Activated naive CD4-positive, alpha-beta T cell treated with anti-CD3 and anti-CD28 coated beads for 36 hours (primary cell): ENCODE measurements around the gene PIGL. TPM values are rescaled to one million over a fixed set of nuclear protein-coding genes. Genes with fewer than 3 reads are reported as not detected.

ENCODE experiments used
- CTCF ChIA-PET: fragments of 350-600 bp; sonication (Branson Sonifier 250); formaldehyde crosslinking; loops from one replicate; lab custom pipeline; 2021; ENCODE audit warnings: antibody characterized with exemption; lab: Charles Lee
- DNase-seq: peaks from one replicate; pipeline ENCODE4 v3.0.0-alpha.2; 2020
- H3K27ac Mint-ChIP-seq: one replicate; pipeline ENCODE4 v1.8.0; 2021; ENCODE audit warnings: mild to moderate bottlenecking, mixed read lengths
- H3K27me3 Mint-ChIP-seq: one replicate; pipeline ENCODE4 v1.8.0; 2021; ENCODE audit warnings: low read depth, mixed read lengths
- H3K36me3 Mint-ChIP-seq: one replicate; pipeline ENCODE4 v1.8.0; 2021; ENCODE audit warnings: low read depth, mixed read lengths
- H3K4me1 Mint-ChIP-seq: one replicate; pipeline ENCODE4 v1.8.0; 2021; ENCODE audit warnings: low read depth, mixed read lengths
- H3K4me3 Mint-ChIP-seq: one replicate; pipeline ENCODE4 v1.8.0; 2021; ENCODE audit warnings: mild to moderate bottlenecking, moderate library complexity, mixed read lengths
- H3K9me3 Mint-ChIP-seq: one replicate; pipeline ENCODE4 v1.8.0; 2021; ENCODE audit warnings: mixed read lengths
- intact Hi-C: fragments of 100-400 bp; cut with micrococcal nuclease; formaldehyde crosslinking; loops from one replicate; pipeline ENCODE4 v1.15.1; 2023
- total RNA-seq, 2 experiments: library from RNA; stranded (reverse); gene quantifications; one replicate each; pipeline ENCODE4 v1.2.3, GENCODE V29; 2021

Gene PIGL
- total RNA-seq, 2 experiments from 2014 or later = 40.4 to 42.4 TPM

DNA sequence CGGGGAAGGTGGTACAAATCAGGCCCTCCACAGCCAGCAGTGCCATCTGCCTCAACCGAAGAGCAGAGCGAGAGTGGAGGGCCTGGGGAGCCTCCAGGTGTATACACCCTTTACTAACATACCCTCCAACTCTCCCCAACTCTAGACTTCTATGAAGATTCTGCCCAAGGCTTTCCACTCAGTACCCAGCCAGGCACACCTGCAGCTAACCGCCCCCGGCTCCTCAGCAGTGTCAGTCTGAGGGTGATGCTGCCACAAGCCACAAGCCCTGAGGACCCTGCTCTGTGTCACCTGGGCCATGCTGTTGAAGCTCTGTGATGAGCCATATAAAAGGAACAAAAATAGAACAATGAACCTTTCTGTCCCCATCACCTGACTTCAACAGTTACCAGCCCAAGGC lies 132.4 kb downstream of the PIGL start:
- no peak overlapping the region for H3K4me3 Mint-ChIP-seq
- peaks cover 22% of the 10 kb centered on the region for H3K4me1 Mint-ChIP-seq
- intact Hi-C loops = no loop called here
- CTCF ChIA-PET = interaction anchor here (0.6 to 1.5 kb wide), 5 partner anchors 14 to 966 kb away, joined by 3 to 5 read pairs (median 4); no protein-coding TSS in a partner anchor
- no peaks in the 10 kb centered on the region for H3K9me3 Mint-ChIP-seq
- peaks cover 11% of the 10 kb centered on the region for H3K36me3 Mint-ChIP-seq
- DNase-seq = no peak
- no peak overlapping the region for H3K27ac Mint-ChIP-seq
- H3K27me3 Mint-ChIP-seq = no peaks in the 10 kb centered on the region

DNA sequence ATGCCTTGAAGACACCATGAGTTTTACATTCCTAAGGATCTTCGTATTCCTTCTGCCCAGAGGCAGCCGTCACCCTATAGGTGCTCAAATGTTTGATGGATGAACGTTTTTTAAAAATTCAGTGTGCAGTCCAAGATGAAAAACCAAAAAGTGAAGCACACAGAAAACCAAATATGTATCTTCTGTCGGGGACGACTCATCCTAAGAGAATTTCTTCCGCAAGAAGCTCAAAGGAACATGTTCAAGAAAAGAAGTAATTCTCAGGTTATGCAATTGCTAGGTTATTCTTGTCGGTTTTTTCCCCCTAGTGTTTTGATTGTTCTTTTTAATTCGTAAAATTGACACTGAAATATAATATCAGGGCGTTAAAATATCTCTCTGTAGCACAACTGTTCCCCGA lies 134.8 kb downstream of the PIGL start:
- Mint-ChIP-seq H3K27ac (no peak overlapping the region), H3K4me1 (peaks cover 22% of the 10 kb centered on the region), H3K9me3 (no peaks in the 10 kb centered on the region), H3K4me3 (peak overlapping the region; percentile 96), H3K36me3 (peaks cover 10% of the 10 kb centered on the region), H3K27me3 (no peaks in the 10 kb centered on the region)
- CTCF ChIA-PET = interaction anchor here (1.0 to 1.4 kb wide), 2 partner anchors 64 to 65 kb away, joined by 3 to 4 read pairs; no protein-coding TSS in a partner anchor
- DNase-seq = no peak
- intact Hi-C loops = loop anchor here (2.0 to 5.0 kb wide), 4 partner anchors 29 to 350 kb away; partner anchors contain the start of genes NCOR1 and UBB

DNA sequence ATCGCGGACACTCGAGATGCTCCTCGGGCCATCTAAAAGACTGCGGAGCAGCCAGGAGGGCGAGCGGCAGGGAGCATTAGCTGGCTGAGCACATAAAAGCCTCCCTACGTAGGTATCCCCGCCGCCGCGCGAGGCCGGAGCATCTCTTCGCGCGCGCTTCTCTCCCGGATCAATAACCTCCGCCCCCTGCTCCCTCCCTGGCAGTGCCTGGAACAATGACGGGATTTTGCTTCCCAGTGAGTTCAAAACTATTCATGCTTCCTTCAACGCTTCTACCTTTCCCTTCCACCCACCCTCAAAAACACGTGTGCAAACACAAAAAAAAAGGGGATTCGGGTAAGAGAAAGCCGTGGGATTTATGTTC lies 135.3 kb downstream of the PIGL start:
- Mint-ChIP-seq H3K27ac (peak overlapping the region; percentile 32), H3K4me3 (peak overlapping the region; percentile 96), H3K4me1 (peaks cover 22% of the 10 kb centered on the region), H3K27me3 (no peaks in the 10 kb centered on the region), H3K9me3 (no peaks in the 10 kb centered on the region), H3K36me3 (peaks cover 10% of the 10 kb centered on the region)
- DNase-seq = peak; percentile 58
- CTCF ChIA-PET = interaction anchor here (0.9 to 1.9 kb wide), 4 partner anchors 11 to 65 kb away, joined by 3 to 15 read pairs (median 4); no protein-coding TSS in a partner anchor
- intact Hi-C loops = loop anchor here (2.0 to 5.0 kb wide), 4 partner anchors 29 to 350 kb away; partner anchors contain the start of genes NCOR1 and UBB

DNA sequence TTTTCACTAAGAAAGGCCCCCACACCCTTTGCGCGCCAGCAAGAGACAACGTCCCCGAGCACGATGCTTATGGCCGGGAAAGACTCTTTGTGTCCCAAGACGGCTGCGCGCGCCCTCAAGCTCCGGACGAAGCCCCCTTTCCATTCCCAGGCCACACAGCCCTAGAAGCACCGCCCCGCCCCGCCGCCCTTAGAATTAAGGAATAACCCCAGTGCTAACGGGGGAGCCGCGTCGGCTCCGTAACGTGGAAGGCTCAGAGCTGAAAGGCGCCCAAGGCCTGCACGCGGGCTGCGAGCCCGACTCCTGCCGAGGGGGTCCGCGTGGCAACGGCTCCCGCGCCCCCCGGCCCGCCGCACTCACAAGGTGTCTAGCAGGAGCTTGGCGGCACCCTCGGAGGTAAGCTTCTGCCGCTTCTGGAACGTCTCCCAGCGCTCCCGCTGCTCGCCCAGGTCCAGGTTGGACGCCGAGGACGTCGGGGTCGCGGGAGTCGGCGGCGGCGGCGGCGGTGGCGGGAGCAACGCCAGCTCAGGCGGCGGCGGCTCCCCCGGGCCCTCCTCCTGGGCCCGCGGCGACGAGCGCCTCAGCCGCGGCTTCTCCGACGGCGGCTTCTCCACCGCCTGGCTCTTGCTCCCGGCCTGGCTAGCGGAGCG lies 135.8 kb downstream of the PIGL start:
- intact Hi-C loops = loop anchor here (2.0 to 5.0 kb wide), 4 partner anchors 28 to 350 kb away; partner anchors contain the start of genes NCOR1 and UBB
- H3K9me3 Mint-ChIP-seq = no peaks in the 10 kb centered on the region
- peak overlapping the region; percentile 77 for H3K27ac Mint-ChIP-seq
- DNase-seq = peak; percentile 34
- peaks cover 22% of the 10 kb centered on the region for H3K4me1 Mint-ChIP-seq
- peak overlapping the region; percentile 96 for H3K4me3 Mint-ChIP-seq
- no peaks in the 10 kb centered on the region for H3K27me3 Mint-ChIP-seq
- peaks cover 8% of the 10 kb centered on the region for H3K36me3 Mint-ChIP-seq
- CTCF ChIA-PET = interaction anchor here (0.5 to 1.9 kb wide), 9 partner anchors 11 to 135 kb away, joined by 3 to 15 read pairs (median 4); no protein-coding TSS in a partner anchor

DNA sequence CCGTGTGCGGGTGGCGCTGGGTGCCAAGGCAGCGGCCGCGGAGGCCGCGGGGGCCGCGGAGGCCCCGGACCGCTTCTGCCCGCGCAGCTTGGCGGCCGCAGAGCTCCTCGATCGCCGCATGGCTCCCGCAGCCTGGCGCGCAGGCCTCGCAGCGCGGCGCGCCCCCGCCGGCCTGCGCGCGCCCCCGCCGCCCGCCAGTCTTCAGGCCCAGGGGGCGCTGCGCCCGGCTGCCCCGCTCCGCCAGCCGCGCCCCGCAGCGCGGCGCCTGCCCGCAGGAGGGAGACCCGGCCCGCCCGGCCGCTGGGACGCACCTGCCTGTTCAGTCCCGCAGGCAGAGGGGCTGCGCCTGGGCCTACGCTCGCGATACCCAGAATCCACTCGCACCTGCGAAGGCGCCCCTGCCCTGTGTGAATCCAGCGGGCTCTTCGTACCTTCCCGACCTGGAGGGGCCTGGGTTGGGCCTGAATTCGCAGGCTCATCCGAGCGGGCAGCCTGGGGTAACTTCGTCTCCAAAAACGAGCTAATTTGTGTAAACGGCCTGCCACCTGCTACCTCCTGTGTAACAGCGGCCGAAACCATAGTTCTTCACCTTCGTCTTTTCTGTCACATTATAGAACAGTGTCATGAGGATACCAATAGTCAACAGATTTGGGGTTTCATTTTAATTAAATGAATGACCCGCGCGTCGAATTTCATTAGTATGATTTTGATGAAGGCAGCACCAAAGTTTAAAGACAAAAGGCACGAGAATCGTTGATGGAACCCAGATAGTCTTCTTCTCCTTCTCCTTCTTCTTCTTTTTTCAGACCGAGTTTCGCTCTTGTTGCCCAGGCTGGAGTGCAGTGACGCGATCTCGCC lies 136.5 kb downstream of the PIGL start, which contains the start of gene CENPV:
Gene CENPV, minus strand, starts transcription at position 153 of the 858 bp plus-strand sequence. Its CDS starts 33 bp downstream, at position 120.
- intact Hi-C loops = loop anchor here (2.0 to 5.0 kb wide), 4 partner anchors 27 to 351 kb away; partner anchors contain the start of genes NCOR1 and UBB
- Mint-ChIP-seq H3K4me3 (peak within 1 kb of the TSS; percentile 96), H3K27ac (peak within 1 kb of the TSS; percentile 77), H3K9me3 (no peaks in the 10 kb centered on the region), H3K4me1 (peaks cover 22% of the 10 kb centered on the region), H3K27me3 (no peaks in the 10 kb centered on the region), H3K36me3 (peaks cover 8% of the 10 kb centered on the region)
- CTCF ChIA-PET = interaction anchor here (0.5 to 1.9 kb wide), 7 partner anchors 10 to 136 kb away, joined by 3 to 15 read pairs (median 4); no protein-coding TSS in a partner anchor
- peak; percentile 62 for DNase-seq

DNA sequence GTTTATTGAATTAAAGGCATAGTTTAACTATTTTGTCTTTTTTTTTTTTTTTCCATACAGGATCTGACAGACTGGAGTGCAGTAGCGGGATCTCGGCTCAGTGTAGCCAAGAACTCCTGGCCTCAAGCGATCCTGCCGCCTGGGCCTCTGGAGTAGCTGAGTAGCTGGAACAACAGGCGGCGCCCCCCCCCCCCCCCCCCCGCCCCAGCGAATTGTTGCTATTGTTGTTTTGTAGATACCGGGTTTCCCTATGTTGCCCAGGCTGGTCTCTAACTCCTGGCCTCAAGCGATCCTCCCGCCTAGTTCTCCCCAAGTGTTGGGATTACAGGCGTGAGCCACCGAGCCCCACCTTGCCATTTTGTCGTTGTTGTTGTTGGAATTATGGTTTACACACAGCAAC lies 137.6 kb downstream of the PIGL start:
- intact Hi-C loops = loop anchor here (5.0 kb wide), 1 partner anchor 352 kb away; no protein-coding TSS in a partner anchor
- H3K27ac Mint-ChIP-seq = peak overlapping the region; percentile 16
- CTCF ChIA-PET = interaction anchor here (1.5 kb wide), 1 partner anchor 9 kb away, joined by 8 read pairs; no protein-coding TSS in a partner anchor
- peaks cover 20% of the 10 kb centered on the region for H3K4me1 Mint-ChIP-seq
- no peaks in the 10 kb centered on the region for H3K9me3 Mint-ChIP-seq
- DNase-seq = no peak
- H3K27me3 Mint-ChIP-seq = no peaks in the 10 kb centered on the region
- H3K4me3 Mint-ChIP-seq = no peak overlapping the region
- peaks cover 2% of the 10 kb centered on the region for H3K36me3 Mint-ChIP-seq

DNA sequence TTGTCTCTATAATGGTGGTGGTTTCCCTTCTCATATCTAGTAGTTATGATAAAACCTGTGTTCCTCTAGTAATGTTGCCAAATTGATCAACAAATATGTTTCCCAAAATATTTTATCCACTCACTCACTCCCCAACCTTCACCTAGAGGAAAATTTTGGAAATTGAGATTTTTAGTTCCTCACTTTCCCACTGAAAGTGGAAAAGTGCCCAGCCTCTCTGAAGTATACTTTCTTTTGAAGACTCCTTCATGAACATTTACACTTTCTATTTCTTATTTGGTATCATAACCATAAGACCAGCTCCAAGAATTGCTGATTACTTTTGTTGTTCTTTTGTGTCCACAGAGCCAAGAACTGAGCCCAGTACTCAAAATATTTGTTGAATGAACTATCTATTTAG lies 141.4 kb downstream of the PIGL start:
- intact Hi-C loops = no loop called here
- Mint-ChIP-seq H3K27ac (no peak overlapping the region), H3K36me3 (no peaks in the 10 kb centered on the region), H3K4me1 (peaks cover 3% of the 10 kb centered on the region), H3K4me3 (no peak overlapping the region), H3K9me3 (no peaks in the 10 kb centered on the region), H3K27me3 (no peaks in the 10 kb centered on the region)
- CTCF ChIA-PET = interaction anchor here (0.7 kb wide), 1 partner anchor 31 kb away, joined by 3 read pairs; no protein-coding TSS in a partner anchor
- DNase-seq = no peak

DNA sequence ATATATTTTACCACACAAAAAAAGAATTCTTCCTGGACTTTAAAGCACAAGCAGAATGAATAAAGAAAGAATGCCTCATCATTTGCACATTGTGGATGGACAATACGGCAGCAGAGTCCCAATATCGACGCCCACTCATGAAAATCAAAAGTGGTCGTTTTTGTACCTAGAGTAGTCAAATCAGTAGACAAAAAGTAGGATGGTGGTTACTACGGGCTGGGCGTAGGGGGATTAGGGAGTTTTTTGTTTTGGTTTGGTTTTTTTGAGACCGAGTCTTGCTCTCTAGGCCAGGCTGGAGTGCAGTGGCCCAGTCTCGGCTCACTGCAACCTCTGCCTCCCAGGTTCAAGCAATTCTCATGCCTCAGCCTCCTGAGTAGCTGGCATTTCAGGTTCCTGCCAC lies 144.9 kb downstream of the PIGL start:
- Mint-ChIP-seq H3K4me3 (no peak overlapping the region), H3K9me3 (no peaks in the 10 kb centered on the region), H3K27me3 (no peaks in the 10 kb centered on the region), H3K27ac (no peak overlapping the region), H3K4me1 (no peaks in the 10 kb centered on the region), H3K36me3 (no peaks in the 10 kb centered on the region)
- CTCF ChIA-PET = interaction anchor here (0.6 to 5.0 kb wide), 5 partner anchors 9 to 160 kb away, joined by 3 to 71 read pairs (median 15); partner anchors contain the start of genes CENPV and TRPV2
- intact Hi-C loops = loop anchor here (5.0 kb wide), 2 partner anchors 75 to 175 kb away; no protein-coding TSS in a partner anchor
- no peak for DNase-seq

DNA sequence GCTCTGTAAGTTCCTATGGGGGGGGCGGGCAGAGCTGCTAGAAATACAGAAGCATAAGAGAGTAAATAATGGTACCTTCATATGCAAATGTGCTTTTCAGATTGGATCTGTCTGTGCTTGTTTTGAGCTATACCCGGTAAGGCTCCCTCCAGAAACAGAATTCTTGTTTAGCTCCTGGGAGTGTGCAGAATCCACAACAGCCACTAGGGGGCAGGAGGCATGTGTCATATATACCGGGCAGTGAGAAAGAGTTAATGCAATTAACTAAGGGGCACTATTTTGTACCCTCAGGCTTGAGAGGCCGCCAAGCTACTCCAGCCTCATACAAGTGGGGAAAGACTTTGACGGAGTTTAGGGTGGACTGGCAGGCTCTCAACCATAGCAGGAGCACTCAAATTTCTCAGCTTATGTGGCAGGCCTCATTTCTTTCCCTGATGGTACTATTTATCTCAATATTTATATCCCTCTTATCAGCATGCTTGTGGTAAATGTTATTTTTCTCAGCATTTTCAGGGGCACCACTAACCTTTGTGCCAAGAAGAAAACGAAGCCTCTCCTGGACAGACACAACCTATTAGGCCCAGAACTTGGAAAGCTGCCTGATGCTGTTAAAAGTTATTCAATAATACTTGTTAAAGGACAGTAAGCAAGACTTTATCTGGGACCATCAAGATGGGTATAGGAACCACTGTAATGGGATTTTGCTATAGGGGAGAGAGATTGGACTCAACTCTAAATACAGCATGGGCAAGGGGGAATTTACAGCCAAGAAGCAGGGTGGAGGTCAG lies 146.9 kb downstream of the PIGL start:
- CTCF ChIA-PET = interaction anchor here (0.5 to 5.0 kb wide), 51 partner anchors 9 to 226 kb away, joined by 3 to 71 read pairs (median 4); partner anchors contain the start of genes CENPV, TRPV2 and UBB
- Mint-ChIP-seq H3K27ac (no peak overlapping the region), H3K36me3 (no peaks in the 10 kb centered on the region), H3K4me3 (no peak overlapping the region), H3K4me1 (no peaks in the 10 kb centered on the region), H3K9me3 (no peaks in the 10 kb centered on the region), H3K27me3 (no peaks in the 10 kb centered on the region)
- intact Hi-C loops = loop anchor here (1.0 to 5.0 kb wide), 5 partner anchors 51 to 225 kb away; partner anchors contain the start of gene TRPV2
- DNase-seq = peak; percentile 91

DNA sequence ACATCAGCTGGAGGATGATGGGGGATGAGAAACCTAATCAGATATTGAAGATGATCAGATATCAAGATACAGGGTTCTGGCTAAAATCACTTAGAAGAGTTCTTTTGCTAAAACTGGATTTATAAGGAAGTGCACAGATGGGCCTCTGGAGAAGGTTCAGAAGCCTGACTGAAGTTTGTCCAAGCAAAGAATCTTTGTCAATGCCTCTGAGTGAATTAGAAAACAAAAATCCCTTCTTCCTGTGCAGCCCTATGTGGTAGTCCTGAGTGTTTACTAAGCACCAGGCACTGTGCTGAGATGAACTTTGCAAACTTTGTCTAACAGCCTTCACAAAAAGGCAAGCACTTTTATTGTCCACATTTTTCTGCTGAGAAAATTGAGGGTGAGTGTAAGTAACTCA lies 147.6 kb downstream of the PIGL start:
- Mint-ChIP-seq H3K4me3 (no peak overlapping the region), H3K27ac (no peak overlapping the region)
- intact Hi-C loops = loop anchor here (5.0 kb wide), 2 partner anchors 73 to 173 kb away; no protein-coding TSS in a partner anchor

DNA sequence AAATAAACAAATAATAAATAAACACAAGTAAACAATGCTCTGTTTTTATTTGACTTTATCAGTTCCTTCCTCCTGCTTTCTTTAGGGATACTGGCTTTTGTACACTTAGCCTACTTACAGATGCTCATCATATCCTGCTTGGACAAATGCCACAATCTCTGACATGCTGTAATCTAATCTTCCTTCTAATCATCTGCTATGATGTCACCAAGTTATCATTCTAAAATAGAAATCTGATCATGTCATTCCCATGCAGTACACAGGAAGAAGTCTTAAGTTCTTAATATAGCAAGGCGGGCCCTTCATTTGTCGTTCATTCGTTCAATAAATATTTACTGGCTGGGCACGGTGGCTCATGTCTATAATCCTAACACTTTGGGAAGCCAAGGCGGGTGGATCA lies 154.7 kb downstream of the PIGL start:
- H3K27me3 Mint-ChIP-seq = no peaks in the 10 kb centered on the region
- no peaks in the 10 kb centered on the region for H3K4me1 Mint-ChIP-seq
- H3K9me3 Mint-ChIP-seq = no peaks in the 10 kb centered on the region
- intact Hi-C loops = no loop called here
- no peak overlapping the region for H3K27ac Mint-ChIP-seq
- no peak overlapping the region for H3K4me3 Mint-ChIP-seq
- no peak for DNase-seq
- CTCF ChIA-PET = no interaction called here
- no peaks in the 10 kb centered on the region for H3K36me3 Mint-ChIP-seq

More for the DNA sequence above, 147.6 kb downstream of the PIGL start:
- Mint-ChIP-seq H3K9me3 (no peaks in the 10 kb centered on the region), H3K4me1 (no peaks in the 10 kb centered on the region), H3K27me3 (no peaks in the 10 kb centered on the region), H3K36me3 (no peaks in the 10 kb centered on the region)
- DNase-seq = no peak
- CTCF ChIA-PET = interaction anchor here (0.8 to 5.0 kb wide), 27 partner anchors 9 to 225 kb away, joined by 3 to 71 read pairs (median 5); partner anchors contain the start of genes CENPV and TRPV2
